Measurements from ENCODE around the gene IER3.
A peak's percentile ranks its signal among the peaks of the same experiment; 100 is the strongest.

IER3 gene

DNA sequence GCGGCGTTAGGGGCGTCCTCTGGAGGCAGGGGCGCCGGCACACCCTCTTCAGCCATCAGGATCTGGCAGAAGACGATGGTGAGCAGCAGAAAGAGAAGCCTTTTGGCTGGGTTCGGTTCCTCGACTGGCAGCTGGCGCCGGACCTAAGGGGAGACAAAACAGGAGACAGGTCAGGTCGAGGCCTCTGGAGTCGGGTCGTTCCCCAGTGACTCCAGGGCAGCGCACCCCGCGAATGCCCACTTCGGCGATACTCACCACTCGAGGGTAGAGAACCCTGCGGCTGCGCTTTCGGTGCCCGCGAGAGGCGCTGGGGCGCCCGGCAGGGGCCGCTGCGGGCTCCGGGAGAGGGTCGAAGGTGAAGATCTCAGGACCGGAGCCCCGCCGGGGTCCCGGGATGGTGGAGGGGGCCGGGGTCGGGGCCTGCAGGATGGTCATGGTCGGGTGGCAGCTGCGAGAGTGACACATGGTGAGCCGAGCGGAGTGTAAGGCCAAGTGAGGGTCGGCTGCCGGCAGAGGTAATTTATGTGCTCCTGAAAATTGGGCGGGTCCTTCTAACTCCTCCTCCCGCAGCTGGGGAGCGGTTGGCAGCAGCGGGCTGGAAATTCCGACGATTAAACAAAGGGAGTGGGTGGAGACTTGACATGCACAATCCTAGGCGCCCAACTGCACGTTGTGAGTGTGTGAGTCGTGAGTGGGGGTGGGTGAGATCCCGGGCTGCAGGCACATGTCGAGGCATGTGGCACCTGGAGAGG, at the start of gene IER3:
Gene IER3 (minus strand): TSS at position 494 of the 752 bp plus-strand sequence. CDS start 29 bp downstream, at position 465.
- DNase-seq: peak; percentile 56

- DNase-seq: no peak
Observed at GRCh38 chr6:30793521-30794194, 49.3 kb upstream of the IER3 start.

DNA sequence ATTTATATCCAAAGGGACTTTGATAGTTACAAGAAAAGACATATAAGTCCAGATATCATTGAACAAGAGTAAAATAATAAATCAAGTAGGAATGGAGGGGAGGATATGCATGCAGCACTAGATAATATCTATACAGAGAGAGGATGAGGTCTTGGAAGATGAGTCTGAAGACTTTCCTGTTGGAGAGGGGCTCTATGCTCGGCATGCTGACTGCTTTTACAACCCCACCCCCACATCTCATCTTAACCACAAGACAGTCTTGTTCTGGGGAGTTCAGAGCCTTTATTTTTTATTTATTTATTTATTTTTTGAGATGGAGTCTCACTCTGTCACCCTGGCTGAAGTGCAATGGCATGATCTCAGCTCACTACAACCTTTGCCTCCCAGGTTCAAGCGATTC, 48.4 kb upstream of the IER3 start:
- no peak for DNase-seq

- DNase-seq: no peak
Observed at GRCh38 chr6:30790724-30791383, 46.5 kb upstream of the IER3 start.

GRCh38 chr6:30789606-30790005, 45.3 kb upstream of the IER3 start:
- DNase-seq: no peak

GRCh38 chr6:30787954-30788353, 43.6 kb upstream of the IER3 start:
- no peak for DNase-seq

- no peak for DNase-seq
Observed at GRCh38 chr6:30782425-30783014, 38.2 kb upstream of the IER3 start.

GRCh38 chr6:30781743-30782424, 37.5 kb upstream of the IER3 start:
- peak; percentile 58 for DNase-seq

- no peak for DNase-seq
Observed at GRCh38 chr6:30781395-30781742, 37.0 kb upstream of the IER3 start.

DNA sequence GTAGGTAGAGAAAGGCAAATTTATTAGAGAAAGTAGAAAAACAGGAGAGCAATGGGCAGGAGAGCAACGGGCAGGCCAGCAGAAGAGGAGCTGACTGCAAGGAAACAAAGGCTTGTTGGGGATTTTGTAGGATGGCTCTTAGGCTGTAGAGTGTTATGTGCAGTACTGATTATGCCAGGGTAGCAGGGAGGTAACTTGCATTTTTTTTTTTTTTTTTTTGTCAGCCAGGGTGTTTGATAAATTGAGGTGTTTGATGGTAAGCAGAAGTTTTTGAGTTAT, 36.2 kb upstream of the IER3 start:
- DNase-seq: no peak

- no peak for DNase-seq
Observed at GRCh38 chr6:30779850-30780641, 35.7 kb upstream of the IER3 start.

DNA sequence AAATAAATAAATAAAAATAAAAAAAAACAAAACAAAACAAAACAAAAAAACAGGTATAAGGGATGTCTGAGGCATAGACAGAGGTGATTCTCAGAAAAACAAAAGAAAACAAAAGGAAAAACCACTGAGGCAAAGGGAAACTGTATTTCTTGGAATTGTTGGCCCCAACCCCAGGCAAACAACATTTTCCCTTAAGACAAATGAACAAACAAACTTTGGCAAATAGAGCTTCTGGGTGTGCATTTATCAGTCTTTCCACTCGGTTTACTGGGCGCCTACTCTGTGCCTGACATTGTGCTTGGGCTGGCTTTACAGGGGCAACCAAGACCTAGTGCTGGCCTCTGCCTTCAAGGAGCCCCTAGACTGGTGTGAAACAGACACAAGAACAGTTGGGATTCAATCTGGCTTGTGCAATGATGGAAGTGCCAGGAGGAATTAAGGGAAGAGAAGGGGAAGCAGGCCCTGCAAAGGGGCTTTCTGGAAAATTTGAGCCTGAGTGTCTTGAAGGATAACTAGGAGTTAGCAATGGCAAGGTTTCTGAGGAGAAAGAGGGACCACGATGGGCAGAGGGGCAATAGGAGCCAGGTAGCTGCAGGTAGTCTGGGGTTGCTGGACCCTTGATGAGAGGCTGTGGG, 33.8 kb upstream of the IER3 start:
- DNase-seq: no peak

DNA sequence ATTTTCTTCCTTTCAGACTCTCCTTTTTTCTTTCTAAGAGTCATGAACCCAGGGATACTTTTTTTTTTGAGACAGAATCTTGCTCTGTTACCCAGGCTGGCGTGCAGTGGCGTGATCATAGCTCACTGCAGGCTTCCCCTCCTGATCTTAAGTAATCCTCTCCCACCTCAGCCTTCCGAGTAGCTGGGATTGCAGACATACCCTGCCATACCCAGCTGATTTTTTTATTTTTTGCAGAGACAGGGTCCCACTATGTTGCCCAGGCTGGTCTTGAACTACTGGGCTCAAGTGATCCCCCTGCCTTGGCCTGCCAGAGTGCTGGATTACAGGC, 32.8 kb upstream of the IER3 start:
- DNase-seq: no peak

DNA sequence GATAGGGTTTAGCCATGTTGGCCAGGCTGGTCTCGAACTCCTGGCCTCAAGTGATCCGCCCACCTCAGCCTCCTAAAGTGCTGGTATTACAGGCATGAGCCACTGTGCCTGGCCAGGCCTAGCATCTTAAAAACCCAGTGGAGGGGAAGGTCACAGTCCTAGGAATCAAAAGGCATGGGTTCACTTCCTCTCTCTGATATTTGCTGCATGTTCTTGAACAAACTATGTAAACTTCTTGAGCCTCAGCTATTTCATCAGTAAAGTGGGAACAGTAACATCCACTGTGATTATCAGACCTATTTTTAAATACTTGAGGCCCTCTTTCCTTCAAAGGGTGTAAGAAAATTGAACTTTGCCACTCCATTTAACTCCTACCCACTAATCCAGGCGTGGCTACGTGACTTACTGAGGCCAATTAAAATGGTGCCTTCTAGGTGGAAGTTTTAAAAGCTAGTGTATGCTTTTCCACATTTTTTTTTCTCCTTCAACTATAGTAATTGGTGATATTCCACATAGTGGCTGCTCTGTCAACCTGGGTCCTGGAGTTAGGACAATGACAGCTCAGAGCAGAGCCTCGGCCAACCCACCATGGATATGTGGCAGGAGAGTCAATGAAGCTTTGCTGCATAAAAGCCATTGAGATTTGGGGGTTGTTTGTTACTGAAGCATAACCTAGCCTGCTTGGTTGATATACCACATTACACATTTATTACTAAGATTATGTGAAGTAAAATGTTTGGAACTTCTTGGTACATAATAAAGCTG, 32.2 kb upstream of the IER3 start:
- DNase-seq: no peak

DNA sequence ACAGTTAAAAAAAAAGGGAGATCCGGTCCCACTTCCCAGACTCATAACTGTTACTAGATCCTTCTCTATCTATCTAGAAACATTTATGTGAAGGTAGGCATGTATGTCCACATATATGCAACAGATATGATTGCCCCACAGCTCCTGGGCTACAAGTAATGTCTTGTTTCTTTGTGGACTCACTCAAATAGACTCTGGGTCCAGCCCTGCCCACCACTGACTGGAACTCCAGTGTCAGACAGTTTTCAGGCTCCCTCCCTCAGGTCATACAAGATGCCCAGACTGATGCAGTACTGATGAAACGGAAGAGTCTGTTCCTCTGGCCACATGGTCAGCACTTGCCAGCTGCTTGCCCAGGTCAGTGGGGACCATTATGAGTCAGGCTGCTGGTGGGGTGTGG, 30.8 kb upstream of the IER3 start:
- DNase-seq: no peak

DNA sequence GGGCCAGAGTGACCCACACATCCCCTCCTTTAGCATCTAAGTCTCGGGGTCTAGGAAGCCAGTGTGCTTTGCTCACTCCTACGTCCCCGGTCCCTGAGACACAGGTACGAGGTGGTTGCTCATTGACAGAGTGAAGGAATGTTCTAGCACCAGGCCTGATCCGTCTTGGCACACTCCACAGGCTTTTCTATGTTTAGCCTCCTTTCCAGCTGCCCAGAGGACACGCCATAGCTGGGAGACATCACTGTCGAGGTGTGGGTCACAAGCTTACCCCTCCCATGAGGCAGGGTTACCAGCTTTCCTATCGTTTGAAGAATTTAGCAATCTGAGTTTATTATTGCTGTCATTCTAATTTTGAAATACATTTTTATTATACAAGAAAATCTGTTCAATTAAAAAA, 30.4 kb upstream of the IER3 start:
- DNase-seq: no peak

GRCh38 chr6:30770592-30770991, 26.2 kb upstream of the IER3 start:
- DNase-seq: no peak

DNA sequence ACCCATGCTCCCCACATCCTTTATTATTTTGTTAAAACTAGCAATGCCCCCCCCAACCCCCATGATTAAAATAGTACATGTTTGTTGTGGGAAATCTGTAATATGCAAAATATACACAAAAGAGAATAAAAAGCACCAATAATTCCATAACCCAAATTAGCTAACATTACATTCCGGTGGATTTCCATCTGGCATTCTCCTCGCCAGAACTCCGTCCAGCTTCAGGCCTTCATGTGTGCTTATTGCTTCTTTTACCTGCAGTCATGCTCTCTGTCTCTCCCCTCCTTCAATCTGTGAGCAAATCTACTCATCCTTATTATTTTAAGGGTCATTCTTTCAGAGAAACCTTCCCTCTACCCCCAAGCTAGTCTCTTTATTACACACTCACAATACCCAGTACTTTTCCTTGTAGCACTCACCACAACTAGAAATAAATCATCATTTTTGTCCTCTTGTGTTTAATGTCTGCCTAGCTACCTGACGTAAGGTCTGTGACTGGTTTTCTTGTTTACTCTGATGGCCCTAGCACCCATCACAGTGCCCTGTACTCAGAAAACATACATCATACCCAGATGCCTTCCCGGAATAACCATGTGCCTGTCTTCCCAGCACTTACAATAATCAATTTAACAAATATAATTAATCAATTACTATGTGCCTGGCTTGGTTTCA, 25.6 kb upstream of the IER3 start:
- no peak for DNase-seq

GRCh38 chr6:30769088-30769852, 24.9 kb upstream of the IER3 start:
- no peak for DNase-seq

GRCh38 chr6:30768634-30769087, 24.3 kb upstream of the IER3 start:
- no peak for DNase-seq

All from NCI-H510A (cell line).